H1 (cell line): ENCODE data around the gene CHMP4A. TPM values are rescaled to one million over a fixed set of nuclear protein-coding genes. Genes with fewer than 3 reads are reported as not detected.
A peak's percentile ranks its signal among the peaks of the same experiment; 100 is the strongest.

Experiments used
- CTCF ChIA-PET: fragments of 300-600 bp; sonication (Branson Sonifier 250); formaldehyde crosslinking; loops from one replicate; lab custom pipeline; 2021; ENCODE audit not compliant: partially characterized antibody; lab: Charles Lee
- POLR2A ChIA-PET: fragments of 300-600 bp; sonication (Branson Sonifier 250); formaldehyde crosslinking; loops from one replicate; lab custom pipeline; 2021; ENCODE audit warnings: inconsistent platforms; ENCODE audit not compliant: partially characterized antibody; lab: Charles Lee
- DNase-seq, 2 experiments: peaks; one replicate each; pipeline versions ENCODE4 v3.0.0 to v3.0.0-alpha.2; 2010 to 2022; ENCODE audit warnings: low spot score in 2 of 2, low read depth in 1 of 2, mixed read lengths in 1 of 2
- FAIRE-seq: peaks from 2 replicates; lab custom pipeline; 2011; peaks lifted over from hg19 to GRCh38; lab: Jason Lieb, UNC
- H2AFZ ChIP-seq: 2 replicates; pipeline ENCODE4 v1.8.1; 2012; ENCODE audit warnings: low read length, inconsistent platforms
- H2AK5ac ChIP-seq: 2 replicates; pipeline ENCODE4 v1.6.1; 2013; ENCODE audit warnings: low read depth, low read length
- H2BK120ac ChIP-seq: replicated peaks from 2 replicates; pipeline ENCODE3; 2013; ENCODE audit warnings: low read depth, low read length, inconsistent platforms
- H2BK12ac ChIP-seq: 2 replicates; pipeline ENCODE4 v1.6.1; 2013; ENCODE audit warnings: low read depth, low read length
- H2BK15ac ChIP-seq: 2 replicates; pipeline ENCODE4 v1.6.1; 2013; ENCODE audit warnings: low read length
- H2BK20ac ChIP-seq: 2 replicates; pipeline ENCODE4 v1.6.1; 2013; ENCODE audit warnings: low read length
- H2BK5ac ChIP-seq: 2 replicates; pipeline ENCODE4 v1.6.1; 2013; ENCODE audit warnings: low read depth, low read length
- H3K14ac ChIP-seq: 2 replicates; pipeline ENCODE4 v1.6.1; 2013; ENCODE audit warnings: inconsistent platforms; ENCODE audit not compliant: insufficient read length
- H3K18ac ChIP-seq: 2 replicates; pipeline ENCODE4 v1.6.1; 2013; ENCODE audit warnings: low read length; ENCODE audit errors: extremely low read depth
- H3K23ac ChIP-seq: 2 replicates; pipeline ENCODE4 v1.6.1; 2013; ENCODE audit warnings: inconsistent platforms; ENCODE audit not compliant: insufficient read length
- H3K23me2 ChIP-seq: 2 replicates; pipeline ENCODE4 v1.6.1; 2013; ENCODE audit warnings: low read depth, low read length
- H3K27ac ChIP-seq: 2 replicates; pipeline ENCODE4 v1.6.1; 2011; ENCODE audit warnings: low read depth, low read length, inconsistent platforms
- H3K27me3 ChIP-seq, 4 experiments: replicated peaks in 1 of 4; 1 replicate in 1 of 4; 2 replicates in 3 of 4; pipeline versions ENCODE4 v1.6.1 to v1.8.1; 2011 to 2013; ENCODE audit warnings: low read length in 3 of 4, mild to moderate bottlenecking in 3 of 4, inconsistent platforms in 2 of 4, mixed read lengths in 2 of 4, moderate library complexity in 1 of 4; ENCODE audit not compliant: control insufficient read depth in 3 of 4, insufficient read depth in 3 of 4; ENCODE audit errors: extremely low read depth in 1 of 4
- H3K36me3 ChIP-seq, 4 experiments: 2 replicates each; pipeline versions ENCODE4 v1.6.1 to v1.8.1; 2011 to 2013; ENCODE audit warnings: mild to moderate bottlenecking in 4 of 4, low read length in 3 of 4, moderate library complexity in 2 of 4, control low read depth in 1 of 4, inconsistent platforms in 1 of 4; ENCODE audit not compliant: insufficient read depth in 4 of 4, control insufficient read depth in 2 of 4
- H3K4ac ChIP-seq: replicated peaks from 2 replicates; pipeline ENCODE3; 2013; ENCODE audit warnings: low read length, low read depth, mixed read lengths, inconsistent platforms; ENCODE audit not compliant: insufficient read length
- H3K4me1 ChIP-seq, 4 experiments: replicated peaks in 1 of 4; 1 replicate in 1 of 4; 2 replicates in 3 of 4; pipeline versions ENCODE4 v1.6.1 to v1.8.1; 2011 to 2013; ENCODE audit warnings: low read length in 3 of 4, inconsistent platforms in 2 of 4, mixed read lengths in 1 of 4; ENCODE audit not compliant: insufficient read depth in 4 of 4, control insufficient read depth in 3 of 4
- H3K4me2 ChIP-seq, 2 experiments: 2 replicates each; pipeline versions ENCODE4 v1.6.1 to v1.8.1; 2011 to 2013; ENCODE audit warnings: low read depth in 2 of 2, low read length in 2 of 2, control low read depth in 1 of 2, inconsistent platforms in 1 of 2, mild to moderate bottlenecking in 1 of 2; ENCODE audit not compliant: insufficient read depth in 1 of 2
- H3K4me3 ChIP-seq, 4 experiments: fragments of 200-600, 300-600 bp in 1 of 4; sonication (generic), shearing (Covaris generic), sonication (Bioruptor Twin) in 1 of 4; 2 replicates each; pipeline versions ENCODE4 v1.5.1 to v1.8.1; 2011 to 2016; ENCODE audit warnings: low read length in 4 of 4, low read depth in 3 of 4, control low read depth in 2 of 4, inconsistent platforms in 2 of 4, mild to moderate bottlenecking in 2 of 4, mixed read lengths in 1 of 4, moderate library complexity in 1 of 4; ENCODE audit not compliant: insufficient read depth in 2 of 4; ENCODE audit errors: extremely low read depth in 1 of 4
- H3K56ac ChIP-seq: replicated peaks from 2 replicates; pipeline ENCODE3; 2013; ENCODE audit warnings: low read depth, mild to moderate bottlenecking, mixed read lengths, low read length, inconsistent platforms; ENCODE audit not compliant: insufficient read length
- H3K79me1 ChIP-seq: 2 replicates; pipeline ENCODE4 v1.6.1; 2013; ENCODE audit warnings: low read depth, low read length, control low read depth
- H3K79me2 ChIP-seq, 2 experiments: 2 replicates each; pipeline versions ENCODE4 v1.6.1 to v1.8.1; 2012 to 2013; ENCODE audit warnings: low read length in 2 of 2, mild to moderate bottlenecking in 2 of 2, inconsistent platforms in 1 of 2; ENCODE audit not compliant: insufficient read depth in 2 of 2, control insufficient read depth in 1 of 2
- H3K9ac ChIP-seq, 4 experiments: replicated peaks in 1 of 4; 1 replicate in 1 of 4; 2 replicates in 3 of 4; pipeline versions ENCODE4 v1.6.1 to v1.8.1; 2011 to 2013; ENCODE audit warnings: low read depth in 3 of 4, low read length in 3 of 4, control low read depth in 2 of 4, mild to moderate bottlenecking in 2 of 4, moderate library complexity in 2 of 4, inconsistent platforms in 1 of 4; ENCODE audit errors: extremely low read depth in 1 of 4
- H3K9me3 ChIP-seq, 2 experiments: 2 replicates each; pipeline versions ENCODE4 v1.6.1 to v1.8.1; 2012 to 2013; ENCODE audit warnings: mild to moderate bottlenecking in 2 of 2, moderate library complexity in 2 of 2, control low read depth in 1 of 2, inconsistent platforms in 1 of 2, low read depth in 1 of 2, low read length in 1 of 2, mixed read lengths in 1 of 2; ENCODE audit not compliant: insufficient read depth in 2 of 2
- H4K20me1 ChIP-seq, 2 experiments: replicated peaks in 1 of 2; 2 replicates each; pipeline versions ENCODE3 to v1.8.1; 2011 to 2013; ENCODE audit warnings: inconsistent platforms in 2 of 2, low read length in 2 of 2, mild to moderate bottlenecking in 1 of 2; ENCODE audit not compliant: insufficient read depth in 2 of 2, control insufficient read depth in 1 of 2
- H4K5ac ChIP-seq: 2 replicates; pipeline ENCODE4 v1.6.1; 2013; ENCODE audit warnings: low read length, low read depth, mixed read lengths, inconsistent platforms; ENCODE audit not compliant: insufficient read length
- H4K8ac ChIP-seq: 2 replicates; pipeline ENCODE4 v1.8.0; 2013; ENCODE audit warnings: mild to moderate bottlenecking, moderate library complexity, low read length, inconsistent platforms; ENCODE audit not compliant: insufficient read depth; ENCODE audit errors: extremely low read depth
- H4K91ac ChIP-seq: replicated peaks from 2 replicates; pipeline ENCODE3; 2013; ENCODE audit warnings: low read length, mixed read lengths, inconsistent platforms; ENCODE audit not compliant: insufficient read length
- BCL11A ChIP-seq, 2 experiments: IDR thresholded peaks; one replicate each; pipeline ENCODE4 v1.6.1; 2011; ENCODE audit warnings: low read depth in 2 of 2, low read length in 2 of 2, mild to moderate bottlenecking in 2 of 2
- EZH2 ChIP-seq: fragments of 200-600 bp; sonication (generic); IDR thresholded peaks from 2 replicates; pipeline ENCODE4 v1.7.1; 2012; ENCODE audit warnings: low read depth, mild to moderate bottlenecking, moderate library complexity, low read length, inconsistent platforms; ENCODE audit not compliant: severe bottlenecking
- WGBS, 2 experiments: shearing (Covaris generic) in 1 of 2; methylation state at CpG; one replicate each; pipeline versions ENCODE4 v1.1.6 to v1.1.7; 2013 to 2015; ENCODE audit warnings: low lambda C conversion rate in 2 of 2, mixed read lengths in 2 of 2, inconsistent platforms in 1 of 2, low coverage in 1 of 2, missing lambda C conversion rate in 1 of 2; ENCODE audit not compliant: insufficient replicate concordance in 2 of 2, insufficient coverage in 1 of 2, insufficient read length in 1 of 2; ENCODE audit errors: extremely low coverage in 1 of 2, missing lambda C conversion rate in 1 of 2; 5-methylcytosine and 5-hydroxymethylcytosine counted together
- polyA plus RNA-seq, 7 experiments: library from polyadenylated mRNA; depleted of rRNA in 3 of 7; stranded (reverse) in 5 of 7; unstranded in 2 of 7; fragments of >200 nt in 5 of 7; fragments of 200-250 nt in 2 of 7; gene quantifications; 1 replicate in 5 of 7; 2 replicates in 1 of 7; 4 replicates in 1 of 7; pipeline versions ENCODE4 v1.2.1 to v1.2.3, GENCODE V29; 2011 to 2013; ENCODE audit warnings: missing spikeins in 2 of 7, mixed read lengths in 2 of 7
- total RNA-seq: library from RNA; stranded (reverse); fragmentation: NEBNext Ultra II Directional; extraction: Animal tissue kit (Norgen Biotek cat#: 25700); gene quantifications from 2 replicates; pipeline ENCODE4 v1.2.1, GENCODE V29; 2021

CHMP4A gene
- total and polyA plus RNA-seq, 2 of the 8 experiments (the other 6 are each of a cell fraction or from before 2014, with no cell fraction given), result 32.9 to 37.6 TPM

DNA sequence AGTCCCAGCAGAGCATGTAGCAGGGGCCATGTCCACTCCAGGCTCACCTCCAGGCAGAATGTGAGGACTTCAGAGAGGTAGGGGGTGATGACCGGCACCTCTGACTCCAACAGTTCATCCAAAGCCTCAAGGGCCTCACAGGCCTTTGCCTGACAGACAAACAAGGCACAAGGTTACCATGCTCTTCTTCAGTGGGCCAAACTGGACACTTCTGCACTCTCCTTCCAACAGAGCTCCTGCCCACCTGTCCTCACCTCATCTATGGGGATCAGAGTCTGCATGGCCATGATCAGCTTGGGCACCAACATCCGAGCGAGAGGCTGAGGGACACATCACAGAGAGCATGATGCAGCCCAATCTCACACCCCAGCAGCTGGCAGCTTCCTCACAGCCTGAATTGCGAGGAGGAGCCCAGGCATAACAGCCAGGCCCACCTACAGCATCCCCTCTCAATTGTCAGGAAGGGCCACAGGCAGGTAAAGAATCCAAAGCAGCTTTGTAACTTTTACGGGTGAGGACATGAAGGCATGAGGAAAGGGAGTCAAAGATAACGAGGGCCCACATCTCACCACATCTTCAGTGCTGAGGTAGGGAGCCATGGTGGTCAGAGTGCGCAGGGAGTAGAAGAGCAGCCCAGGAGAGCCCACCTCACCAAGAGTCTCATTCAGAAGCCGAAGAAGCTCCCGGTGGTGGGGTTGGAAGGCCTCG, 26.3 kb downstream of the CHMP4A start:
- Histone ChIP-seq H4K20me1 (peaks cover 0 to 16% of the 10 kb centered on the region in 2 experiments), H2AFZ (no peak overlapping the region), H2AK5ac (no peak overlapping the region; the same call in 1 of the 2 replicates), H4K91ac (no peak overlapping the region), H3K9me3 (no peaks in the 10 kb centered on the region), H3K56ac (no peak overlapping the region), H3K27ac (no peak overlapping the region), H3K27me3 (no peaks in the 10 kb centered on the region), H3K14ac (no peak overlapping the region), H2BK12ac (no peak overlapping the region), H3K4me2 (peak overlapping the region in 1 of 2 experiments; percentile 70; a peak in 1 of 4 replicates), H3K23ac (no peak overlapping the region)
- TF ChIP-seq EZH2 (no peak), BCL11A (IDR thresholded peaks at IDR 0.05; ENCODE audit: low read depth in 2 of 2, low read length in 2 of 2) (no peak)
- TF ChIP-seq, all 59 proteins: peak for 0
- peaks cover 0 to 7% (median 4%) of the 10 kb centered on the region in 4 experiments; a peak in 6 of 7 replicates for H3K4me1 ChIP-seq
- ChIA-PET POLR2A (interaction anchor here (0.6 to 9.3 kb wide), 11 partner anchors 8 to 129 kb away, joined by 3 to 158 read pairs (median 4); partner anchors contain the start of genes CHMP4A, IRF9, PCK2 and PSME2), CTCF (interaction anchor here (0.7 to 4.1 kb wide), 6 partner anchors 26 to 145 kb away, joined by 3 to 16 read pairs (median 4); partner anchors contain the start of genes DCAF11, IRF9, NRL and RNF31)
- H3K36me3 ChIP-seq, result peaks cover 14 to 50% (median 40%) of the 10 kb centered on the region in 4 experiments; a peak in 7 of 8 replicates
- H3K9ac ChIP-seq, result no peak overlapping the region
- no peak for FAIRE-seq
- H3K79me1 ChIP-seq, result peaks cover 14% of the 10 kb centered on the region
- H4K5ac ChIP-seq, result no peak overlapping the region
- no peak overlapping the region for H2BK120ac ChIP-seq
- WGBS, 2 experiments, result 90% methylated on average over 10 of the region's 10 CpGs; no CpG with 5 or more reads in 1 of the 2 experiments
- DNase-seq, result no peak
- H2BK5ac ChIP-seq, result no peak overlapping the region
- H3K18ac ChIP-seq, result no peak overlapping the region
- H3K23me2 ChIP-seq, result peaks cover 5% of the 10 kb centered on the region
- H2BK20ac ChIP-seq, result no peak overlapping the region
- H3K4ac ChIP-seq, result no peak overlapping the region
- H3K79me2 ChIP-seq, result peaks cover 0 to 13% of the 10 kb centered on the region in 2 experiments; a peak in 2 of 4 replicates
- no peak overlapping the region for H3K4me3 ChIP-seq
- H2BK15ac ChIP-seq, result no peak overlapping the region
- no peak overlapping the region; the same call in 1 of the 2 replicates for H4K8ac ChIP-seq
